HCT116 (cell line): ENCODE data around the gene VWA5B1. TPM values are rescaled to one million over a fixed set of nuclear protein-coding genes. Genes with fewer than 3 reads are reported as not detected.

Source experiments
- ATAC-seq: fragments of 200-7000 bp; cut with Tn5 transposase; 2 replicates; pipeline ENCODE4 v1.9.1; 2020; ENCODE audit warnings: mild to moderate bottlenecking, moderate library complexity
- BruUV-seq: library from RNA; stranded (reverse); fragments of 400-500 nt; replicated peaks from 2 replicates; lab custom pipeline; 2021; lab: Mats Ljungman, UMichigan
- CTCF ChIA-PET: fragments of 300-600 bp; sonication (Branson Sonifier 250); formaldehyde crosslinking; loops from one replicate; lab custom pipeline; 2021; ENCODE audit warnings: antibody characterized with exemption; lab: Charles Lee
- POLR2A ChIA-PET: fragments of 300-600, 350-600 bp; sonication (Branson Sonifier 250); formaldehyde crosslinking; loops from one replicate; lab custom pipeline; 2021; ENCODE audit warnings: antibody characterized with exemption; lab: Charles Lee
- RAD21 ChIA-PET, 2 experiments: fragments of 300-600 bp; sonication (Branson Sonifier 250); formaldehyde crosslinking; loops; one replicate each; lab custom pipeline; 2023; ENCODE audit warnings: low total read pairs in 2 of 2; ENCODE audit not compliant: uncharacterized antibody in 2 of 2, unreplicated experiment in 2 of 2, low non-redundant PET in 1 of 2; lab: Charles Lee
- DNase-seq: peaks from one replicate; pipeline ENCODE4 v3.0.0-alpha.2; 2010; ENCODE audit warnings: low read depth, low spot score
- H2AFZ ChIP-seq: fragments of 200-600 bp; shearing (Covaris generic), sonication (generic); 2 replicates; pipeline ENCODE4 v1.6.1; 2017; ENCODE audit warnings: low read depth, mixed run types, mixed read lengths, antibody characterized with exemption, low read length; ENCODE audit not compliant: poor library complexity, severe bottlenecking
- H3K27ac ChIP-seq: 2 replicates; pipeline ENCODE4 v1.5.1; 2012; ENCODE audit warnings: low read depth, low read length
- H3K27me3 ChIP-seq: fragments of 200-600 bp; sonication (generic); 2 replicates; pipeline ENCODE4 v1.6.1; 2016; ENCODE audit warnings: mixed run types, low read length, mixed read lengths; ENCODE audit not compliant: insufficient read depth
- H3K36me3 ChIP-seq, 2 experiments: fragments of 200-500 bp in 1 of 2; fragments of 200-600 bp in 1 of 2; sonication (Bioruptor generic) in 1 of 2; sonication (generic) in 1 of 2; 2 replicates each; pipeline versions ENCODE4 v1.5.1 to v1.6.1; 2014 to 2016; ENCODE audit warnings: low read length in 2 of 2, inconsistent platforms in 1 of 2, mixed read lengths in 1 of 2, mixed run types in 1 of 2; ENCODE audit not compliant: insufficient read depth in 2 of 2, control insufficient read depth in 1 of 2
- H3K4me1 ChIP-seq, 2 experiments: fragments of 200-600 bp in 1 of 2; sonication (generic) in 1 of 2; 2 replicates each; pipeline versions ENCODE4 v1.5.1 to v1.6.1; 2012 to 2017; ENCODE audit warnings: low read length in 2 of 2, inconsistent platforms in 1 of 2, mild to moderate bottlenecking in 1 of 2, mixed read lengths in 1 of 2, mixed run types in 1 of 2, moderate library complexity in 1 of 2; ENCODE audit not compliant: insufficient read depth in 2 of 2, control insufficient read depth in 1 of 2
- H3K4me2 ChIP-seq: fragments of 200-600 bp; sonication (generic); 2 replicates; pipeline ENCODE4 v1.6.1; 2017; ENCODE audit warnings: mixed run types, low read length, mixed read lengths
- H3K4me3 ChIP-seq, 2 experiments: fragments of 200-600 bp in 1 of 2; sonication (generic) in 1 of 2; replicated peaks in 1 of 2; 2 replicates each; pipeline ENCODE4 v1.5.1; 2011 to 2016; ENCODE audit warnings: low read length in 2 of 2, control low read depth in 1 of 2, low read depth in 1 of 2, mild to moderate bottlenecking in 1 of 2, mixed read lengths in 1 of 2, mixed run types in 1 of 2
- H3K79me2 ChIP-seq: fragments of 200-600 bp; sonication (generic); 2 replicates; pipeline ENCODE4 v1.6.1; 2017; ENCODE audit warnings: mild to moderate bottlenecking, mixed run types, low read length, moderate library complexity, mixed read lengths; ENCODE audit not compliant: insufficient read depth
- H3K9ac ChIP-seq: fragments of 200-600 bp; sonication (generic); 2 replicates; pipeline ENCODE4 v1.6.1; 2016; ENCODE audit warnings: low read length, mixed read lengths
- H3K9me2 ChIP-seq: fragments of 200-600 bp; sonication (generic), shearing (Covaris generic); 2 replicates; pipeline ENCODE4 v1.6.1; 2017; ENCODE audit warnings: mixed run types, mild to moderate bottlenecking, moderate library complexity; ENCODE audit not compliant: insufficient read depth
- H3K9me3 ChIP-seq, 2 experiments: fragments of 200-500 bp in 1 of 2; fragments of 200-600 bp in 1 of 2; sonication (Bioruptor generic) in 1 of 2; sonication (generic) in 1 of 2; 2 replicates each; pipeline ENCODE4 v1.6.1; 2014 to 2017; ENCODE audit warnings: low read length in 2 of 2, mixed read lengths in 2 of 2, inconsistent platforms in 1 of 2, low read depth in 1 of 2, mild to moderate bottlenecking in 1 of 2, mixed run types in 1 of 2, moderate library complexity in 1 of 2; ENCODE audit not compliant: control insufficient read depth in 1 of 2, insufficient read depth in 1 of 2
- H4K20me1 ChIP-seq: fragments of 200-600 bp; sonication (generic), shearing (Covaris generic); 2 replicates; pipeline ENCODE4 v1.6.1; 2017; ENCODE audit warnings: mixed run types, mild to moderate bottlenecking, moderate library complexity; ENCODE audit not compliant: insufficient read depth
- CTCF ChIP-seq, 3 experiments: fragments of 200-600 bp in 1 of 3; sonication (generic) in 1 of 3; IDR thresholded peaks in 2 of 3; conservative IDR thresholded peaks in 1 of 3; 2 replicates each; pipeline ENCODE4 v1.5.1; 2012 to 2017; ENCODE audit warnings: low read depth in 2 of 3, low read length in 2 of 3, antibody characterized with exemption in 1 of 3, borderline replicate concordance in 1 of 3, control low read depth in 1 of 3, mild to moderate bottlenecking in 1 of 3, mixed read lengths in 1 of 3, mixed run types in 1 of 3, moderate library complexity in 1 of 3; ENCODE audit not compliant: insufficient read depth in 1 of 3
- ELF1 ChIP-seq: IDR thresholded peaks from 2 replicates; pipeline ENCODE4 v1.6.1; 2012; ENCODE audit warnings: low read depth, borderline replicate concordance
- EZH2phosphoT487 ChIP-seq: fragments of 200-600 bp; IDR thresholded peaks from 2 replicates; pipeline ENCODE4 v1.6.1; 2018; ENCODE audit warnings: antibody characterized with exemption, borderline replicate concordance
- POLR2AphosphoS5 ChIP-seq: IDR thresholded peaks from 2 replicates; pipeline ENCODE4 v1.6.1; 2011; ENCODE audit warnings: mild to moderate bottlenecking, low read depth, low read length, moderate library complexity
- RAD21 ChIP-seq: IDR thresholded peaks from 2 replicates; pipeline ENCODE4 v1.6.1; 2012; ENCODE audit warnings: low read depth, mild to moderate bottlenecking
- SIN3A ChIP-seq: IDR thresholded peaks from 2 replicates; pipeline ENCODE4 v1.6.1; 2012; ENCODE audit warnings: low read depth
- SP1 ChIP-seq: IDR thresholded peaks from 2 replicates; pipeline ENCODE4 v1.6.1; 2012; ENCODE audit warnings: low read depth
- TCF7L2 ChIP-seq: IDR thresholded peaks from 2 replicates; pipeline ENCODE4 v1.7.0; 2011; ENCODE audit warnings: borderline replicate concordance, inconsistent platforms; ENCODE audit not compliant: insufficient read depth, insufficient read length; ENCODE audit errors: extremely low read depth
- YY1 ChIP-seq: IDR thresholded peaks from 2 replicates; pipeline ENCODE4 v1.6.1; 2011; ENCODE audit warnings: low read length, low read depth, moderate library complexity, mild to moderate bottlenecking; ENCODE audit not compliant: insufficient replicate concordance; ENCODE audit errors: extremely low read depth
- ZBTB33 ChIP-seq: IDR thresholded peaks from 2 replicates; pipeline ENCODE4 v1.6.1; 2011; ENCODE audit warnings: mild to moderate bottlenecking, low read length, moderate library complexity; ENCODE audit not compliant: insufficient replicate concordance; ENCODE audit errors: extremely low read depth
- ZFX ChIP-seq: fragments of 450-650 bp; IDR thresholded peaks from 2 replicates; pipeline ENCODE4 v1.6.1; 2017
- intact Hi-C: fragments of 100-400 bp; cut with micrococcal nuclease; formaldehyde crosslinking; loops from 2 replicates; pipeline ENCODE4 v1.10.0; 2022
- total RNA-seq: library from RNA; stranded (reverse); gene quantifications from one replicate; pipeline ENCODE4 v1.2.1, GENCODE V29; 2021; ENCODE audit not compliant: unreplicated experiment
- TF ChIP-seq, protein P1 (sequence below): IDR thresholded peaks from 2 replicates; pipeline ENCODE4 v1.6.1; 2012; ENCODE audit warnings: low read depth

VWA5B1 gene
- total RNA-seq, 1 experiment from 2014 or later, result not detected

- Histone ChIP-seq H3K9me3 (no peaks in the 10 kb centered on the region), H3K27ac (no peak overlapping the region), H3K9me2 (no peaks in the 10 kb centered on the region), H3K4me3 (no peak overlapping the region), H3K27me3 (peaks cover 21% of the 10 kb centered on the region; the same call in 1 of the 2 replicates), H3K4me2 (no peak overlapping the region), H4K20me1 (no peaks in the 10 kb centered on the region), H2AFZ (no peak overlapping the region), H3K79me2 (no peaks in the 10 kb centered on the region), H3K36me3 (no peaks in the 10 kb centered on the region), H3K4me1 (no peaks in the 10 kb centered on the region), H3K9ac (no peak overlapping the region)
- no TSS peak for BruUV-seq
- CTCF ChIA-PET, result no interaction called here
- DNase-seq (no peak), ATAC-seq (no peak)
- TF ChIP-seq RAD21 (no peak), ZFX (no peak), SP1 (no peak), ELF1 (no peak), POLR2AphosphoS5 (no peak), YY1 (no peak), EZH2phosphoT487 (no peak), TCF7L2 (no peak), CTCF (IDR thresholded peaks at IDR 0.05 in 2 of 3, conservative IDR thresholded peaks at IDR 0.05 in 1 of 3; ENCODE audit: borderline replicate concordance in 1 of 3, insufficient read depth in 1 of 3, low read depth in 2 of 3, low read length in 2 of 3) (no peak), SIN3A (no peak), ZBTB33 (no peak)
- TF ChIP-seq, protein P1, sequence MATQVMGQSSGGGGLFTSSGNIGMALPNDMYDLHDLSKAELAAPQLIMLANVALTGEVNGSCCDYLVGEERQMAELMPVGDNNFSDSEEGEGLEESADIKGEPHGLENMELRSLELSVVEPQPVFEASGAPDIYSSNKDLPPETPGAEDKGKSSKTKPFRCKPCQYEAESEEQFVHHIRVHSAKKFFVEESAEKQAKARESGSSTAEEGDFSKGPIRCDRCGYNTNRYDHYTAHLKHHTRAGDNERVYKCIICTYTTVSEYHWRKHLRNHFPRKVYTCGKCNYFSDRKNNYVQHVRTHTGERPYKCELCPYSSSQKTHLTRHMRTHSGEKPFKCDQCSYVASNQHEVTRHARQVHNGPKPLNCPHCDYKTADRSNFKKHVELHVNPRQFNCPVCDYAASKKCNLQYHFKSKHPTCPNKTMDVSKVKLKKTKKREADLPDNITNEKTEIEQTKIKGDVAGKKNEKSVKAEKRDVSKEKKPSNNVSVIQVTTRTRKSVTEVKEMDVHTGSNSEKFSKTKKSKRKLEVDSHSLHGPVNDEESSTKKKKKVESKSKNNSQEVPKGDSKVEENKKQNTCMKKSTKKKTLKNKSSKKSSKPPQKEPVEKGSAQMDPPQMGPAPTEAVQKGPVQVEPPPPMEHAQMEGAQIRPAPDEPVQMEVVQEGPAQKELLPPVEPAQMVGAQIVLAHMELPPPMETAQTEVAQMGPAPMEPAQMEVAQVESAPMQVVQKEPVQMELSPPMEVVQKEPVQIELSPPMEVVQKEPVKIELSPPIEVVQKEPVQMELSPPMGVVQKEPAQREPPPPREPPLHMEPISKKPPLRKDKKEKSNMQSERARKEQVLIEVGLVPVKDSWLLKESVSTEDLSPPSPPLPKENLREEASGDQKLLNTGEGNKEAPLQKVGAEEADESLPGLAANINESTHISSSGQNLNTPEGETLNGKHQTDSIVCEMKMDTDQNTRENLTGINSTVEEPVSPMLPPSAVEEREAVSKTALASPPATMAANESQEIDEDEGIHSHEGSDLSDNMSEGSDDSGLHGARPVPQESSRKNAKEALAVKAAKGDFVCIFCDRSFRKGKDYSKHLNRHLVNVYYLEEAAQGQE, result no peak
- RAD21 ChIA-PET, result no interaction called here
- intact Hi-C loops, result no loop called here
- POLR2A ChIA-PET, result no interaction called here
Measured at GRCh38 chr1:20322825-20323612, 32.3 kb downstream of the VWA5B1 start.
